CD4-positive, alpha-beta T cell treated with Interleukin-15 for 4 hours (primary cell): ENCODE results near the gene MELTF.
A peak's percentile ranks its signal among the peaks of the same experiment; 100 is the strongest.
"Not testable (repeated sequence)": the region's sequence is repeated elsewhere in the genome, so short reads cannot be mapped to it uniquely, and the experiment has no call there.

Experiments
- DNase-seq: peaks from one replicate; pipeline ENCODE4 v3.0.0-alpha.2; 2020; ENCODE audit warnings: low spot score

Gene MELTF

DNA sequence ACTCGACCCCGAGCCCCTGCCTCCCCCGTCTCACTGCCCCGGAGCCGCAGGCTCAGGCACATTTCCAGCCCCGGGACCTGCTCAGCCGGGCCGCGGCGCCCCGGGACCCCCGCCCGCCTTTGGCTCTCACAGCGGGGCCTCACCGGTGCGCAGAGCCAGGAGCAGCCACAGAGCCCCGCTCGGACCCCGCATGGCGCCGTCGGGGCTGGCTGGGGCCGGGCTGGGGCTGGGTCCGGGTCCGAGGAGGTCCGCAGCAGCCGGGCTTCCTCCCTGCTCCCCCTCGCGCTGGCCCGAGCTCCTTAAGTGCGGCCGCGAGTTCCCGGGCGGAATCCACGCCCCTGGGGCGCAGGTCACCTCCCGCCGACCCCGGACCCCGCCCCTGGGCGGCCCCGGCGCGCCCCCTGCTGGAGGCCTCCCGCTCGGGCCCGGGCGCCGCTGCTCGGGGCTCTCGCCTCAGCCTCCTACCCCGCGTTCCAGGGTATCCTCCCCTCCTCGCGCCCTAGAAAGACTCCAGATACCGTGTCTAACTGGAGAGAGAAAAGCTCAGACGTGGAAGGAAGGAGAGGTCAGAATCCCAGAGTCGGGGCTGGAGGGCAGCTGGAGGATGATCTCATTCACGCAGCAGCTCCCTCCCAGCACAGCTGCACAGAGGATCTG lies at the start of gene MELTF:
Gene MELTF, minus strand, starts transcription at position 307 of the 657 bp plus-strand sequence. Its CDS starts 115 bp downstream, at position 192.
- DNase-seq, result peak; percentile 67

GRCh38 chr3:197076415-197076814 lies 46.8 kb upstream of the MELTF start:
- no peak for DNase-seq

GRCh38 chr3:197068077-197068476 lies 38.5 kb upstream of the MELTF start:
- no peak for DNase-seq

DNA sequence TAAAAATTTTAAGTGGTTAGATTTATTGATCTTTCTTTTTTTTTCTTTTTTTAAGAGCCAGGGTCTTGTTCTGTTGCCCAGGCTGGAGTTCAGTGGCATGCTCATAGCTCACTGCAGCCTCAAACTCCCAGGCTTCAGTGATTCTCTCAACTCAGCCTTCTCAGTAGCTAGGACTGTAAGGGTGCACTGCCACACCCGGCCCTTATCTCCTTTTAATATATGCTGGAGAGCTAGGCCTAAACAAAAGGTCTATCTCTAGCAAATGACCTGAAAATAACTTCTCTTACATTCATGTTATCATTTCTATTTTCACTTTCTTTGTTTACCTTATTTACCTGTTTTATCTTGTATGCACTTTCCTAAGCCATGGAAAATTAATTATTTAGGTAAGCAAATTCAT lies 35.2 kb upstream of the MELTF start:
- no peak for DNase-seq

- DNase-seq, result no peak
Observed at GRCh38 chr3:197062446-197062845, 32.8 kb upstream of the MELTF start.

DNA sequence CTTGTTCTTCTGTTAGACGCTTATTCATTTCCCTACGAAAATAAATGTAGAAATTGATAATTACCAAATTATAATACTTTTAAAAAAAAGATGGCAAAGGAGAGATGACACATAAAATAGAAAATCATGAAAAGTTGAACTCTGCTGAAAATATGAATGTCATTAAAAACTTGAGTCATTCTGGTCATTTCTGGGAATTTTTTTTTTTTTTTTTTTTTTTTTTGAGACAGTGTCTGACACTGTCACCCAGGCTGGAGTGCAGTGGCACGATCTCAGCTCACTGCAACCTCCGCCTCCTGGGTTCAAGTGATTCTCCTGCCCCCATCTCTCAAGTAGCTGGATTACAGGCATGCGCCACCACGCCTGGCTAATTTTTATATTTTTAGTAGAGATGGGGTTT lies 22.0 kb upstream of the MELTF start:
- not testable (repeated sequence) for DNase-seq

DNA sequence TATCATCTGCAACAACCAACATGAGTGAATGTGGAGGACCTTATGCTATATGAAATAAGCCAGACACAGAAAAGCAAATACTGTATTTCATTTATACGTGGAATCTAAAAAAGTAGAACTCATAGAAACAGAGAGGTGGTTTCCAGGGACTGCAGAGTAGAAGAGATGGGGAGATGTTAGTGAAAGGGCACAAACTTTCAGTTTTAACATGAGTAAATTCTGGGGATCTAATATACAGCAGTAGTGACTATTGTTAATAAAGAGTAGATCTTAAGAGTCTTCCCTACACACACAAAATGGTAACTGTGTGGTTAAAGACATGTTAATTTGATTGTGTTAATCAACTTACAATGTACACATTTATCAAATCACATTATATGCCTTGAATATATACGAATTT lies 20.9 kb upstream of the MELTF start:
- no peak for DNase-seq

DNA sequence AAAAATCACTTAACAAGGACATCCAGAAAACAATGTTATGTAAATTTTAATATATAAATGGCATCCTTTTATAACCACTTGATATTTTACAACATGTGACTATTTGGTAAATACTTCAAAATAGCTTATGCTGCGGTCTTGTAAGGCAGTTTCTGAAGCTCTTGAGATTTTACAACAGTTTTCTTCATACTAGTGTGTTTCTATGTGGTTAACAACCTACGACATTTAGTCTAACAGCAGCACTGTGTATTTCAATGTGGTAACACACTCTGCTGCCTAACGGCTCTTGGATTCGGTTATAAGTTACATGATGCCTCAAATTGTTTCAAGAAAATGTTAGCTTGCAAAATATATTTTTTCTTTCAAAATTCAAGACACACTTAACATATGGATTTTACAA lies 12.9 kb upstream of the MELTF start:
- DNase-seq, result no peak

DNA sequence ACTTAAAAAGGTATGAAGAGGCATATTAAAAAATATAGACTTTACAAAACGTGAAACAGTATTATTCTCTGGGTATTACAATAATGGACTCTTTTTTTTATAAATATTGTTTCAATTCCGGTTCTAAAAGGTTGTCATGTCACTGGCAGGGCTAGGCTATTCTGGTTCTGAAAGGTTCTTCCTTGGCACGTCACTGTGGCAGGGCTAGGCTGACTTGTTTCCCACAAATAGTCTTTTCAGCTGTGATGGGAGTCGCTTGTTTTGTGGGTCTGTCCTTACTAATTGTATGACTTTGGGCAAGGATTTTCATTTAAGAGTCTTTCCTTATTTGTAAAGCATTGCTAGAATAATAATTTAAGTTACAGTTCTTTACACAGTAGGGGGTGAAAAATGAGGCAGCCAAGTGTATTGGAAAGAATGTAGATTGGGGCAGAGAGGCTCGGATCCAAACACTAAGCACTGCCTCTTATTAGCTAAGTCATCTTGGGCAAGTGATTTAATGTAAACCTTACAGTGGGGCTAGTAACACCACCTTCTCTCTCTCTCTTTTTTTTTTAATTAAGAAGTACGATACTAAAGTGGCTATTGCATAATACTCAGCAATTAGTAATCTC lies 12.4 kb upstream of the MELTF start:
- no peak for DNase-seq

DNA sequence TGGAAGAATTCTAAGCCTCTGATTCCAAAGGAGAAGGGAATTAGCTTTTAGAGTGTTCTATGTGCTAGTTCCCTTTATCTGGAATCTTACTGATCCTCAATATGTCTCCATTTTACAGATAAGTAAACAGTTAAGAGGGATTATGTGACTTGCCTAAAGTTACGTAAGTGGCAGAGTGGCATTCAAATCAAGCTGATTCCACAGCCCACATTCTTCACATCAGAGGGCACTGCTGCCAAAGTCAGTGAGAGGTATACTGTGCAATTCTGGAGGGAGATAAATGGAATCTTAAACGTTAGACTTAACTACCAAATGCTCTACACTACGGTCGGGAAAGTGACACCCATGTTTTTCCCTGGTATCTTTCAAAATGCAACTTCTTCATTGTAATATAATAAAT lies 11.0 kb upstream of the MELTF start:
- DNase-seq, result no peak

DNA sequence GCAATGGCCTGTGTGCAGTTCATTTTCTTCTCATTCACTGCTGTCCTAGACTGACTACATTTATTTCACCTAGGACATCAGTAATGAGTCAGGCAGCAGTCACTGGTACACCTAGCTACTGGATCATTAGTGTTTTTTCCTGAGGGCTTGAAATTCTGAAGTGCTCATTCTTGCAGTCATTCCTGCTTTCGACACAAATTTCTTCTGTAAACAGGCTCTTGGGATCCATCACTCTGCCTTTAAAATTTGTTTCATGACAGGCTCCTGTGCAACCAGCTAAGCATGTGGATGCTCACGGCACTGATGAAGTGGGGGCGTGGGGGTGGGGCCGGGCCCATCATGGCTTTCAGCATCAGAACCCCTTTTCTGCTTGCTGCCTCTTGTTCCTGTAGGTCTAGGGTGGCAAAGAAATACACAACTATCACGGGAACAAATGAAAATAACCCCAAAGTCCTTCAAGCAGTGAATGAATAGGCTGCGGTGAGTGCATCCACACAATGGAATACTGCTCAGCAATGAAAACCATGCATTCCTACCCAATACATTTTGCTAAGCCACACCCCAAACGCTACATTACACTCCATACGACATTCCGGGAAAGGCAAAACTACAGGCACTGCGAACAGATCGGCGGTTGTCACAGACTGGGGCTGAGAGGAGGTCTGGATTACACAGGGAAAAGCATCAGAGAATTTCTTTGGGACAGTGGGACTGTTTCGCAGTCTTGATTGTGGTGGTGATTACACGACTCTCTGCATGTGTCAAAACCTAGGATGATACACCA lies 9.3 kb upstream of the MELTF start:
- no peak for DNase-seq

DNA sequence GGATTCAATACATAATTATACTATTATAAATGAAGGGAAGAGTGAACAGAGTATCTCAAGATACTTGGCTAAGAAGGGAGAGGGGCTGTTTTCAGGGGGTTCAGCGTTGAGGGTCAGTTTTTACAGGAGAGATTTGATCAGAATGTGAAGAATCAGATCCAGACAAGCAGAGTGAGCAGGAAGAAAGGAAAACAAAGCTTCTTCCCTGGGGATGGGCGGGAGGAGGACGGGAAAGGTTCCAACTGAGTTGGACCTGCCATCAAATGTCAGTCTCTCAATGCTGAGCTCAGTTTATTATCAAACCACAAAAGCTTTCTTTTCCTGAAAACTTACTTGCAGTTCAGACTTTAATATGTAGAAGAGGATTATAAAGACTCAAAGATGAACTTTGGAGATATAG lies 6.0 kb upstream of the MELTF start:
- no peak for DNase-seq

GRCh38 chr3:197034778-197035177 lies 5.2 kb upstream of the MELTF start:
- not testable (repeated sequence) for DNase-seq

GRCh38 chr3:197033764-197034163 lies 4.1 kb upstream of the MELTF start:
- not testable (repeated sequence) for DNase-seq

DNA sequence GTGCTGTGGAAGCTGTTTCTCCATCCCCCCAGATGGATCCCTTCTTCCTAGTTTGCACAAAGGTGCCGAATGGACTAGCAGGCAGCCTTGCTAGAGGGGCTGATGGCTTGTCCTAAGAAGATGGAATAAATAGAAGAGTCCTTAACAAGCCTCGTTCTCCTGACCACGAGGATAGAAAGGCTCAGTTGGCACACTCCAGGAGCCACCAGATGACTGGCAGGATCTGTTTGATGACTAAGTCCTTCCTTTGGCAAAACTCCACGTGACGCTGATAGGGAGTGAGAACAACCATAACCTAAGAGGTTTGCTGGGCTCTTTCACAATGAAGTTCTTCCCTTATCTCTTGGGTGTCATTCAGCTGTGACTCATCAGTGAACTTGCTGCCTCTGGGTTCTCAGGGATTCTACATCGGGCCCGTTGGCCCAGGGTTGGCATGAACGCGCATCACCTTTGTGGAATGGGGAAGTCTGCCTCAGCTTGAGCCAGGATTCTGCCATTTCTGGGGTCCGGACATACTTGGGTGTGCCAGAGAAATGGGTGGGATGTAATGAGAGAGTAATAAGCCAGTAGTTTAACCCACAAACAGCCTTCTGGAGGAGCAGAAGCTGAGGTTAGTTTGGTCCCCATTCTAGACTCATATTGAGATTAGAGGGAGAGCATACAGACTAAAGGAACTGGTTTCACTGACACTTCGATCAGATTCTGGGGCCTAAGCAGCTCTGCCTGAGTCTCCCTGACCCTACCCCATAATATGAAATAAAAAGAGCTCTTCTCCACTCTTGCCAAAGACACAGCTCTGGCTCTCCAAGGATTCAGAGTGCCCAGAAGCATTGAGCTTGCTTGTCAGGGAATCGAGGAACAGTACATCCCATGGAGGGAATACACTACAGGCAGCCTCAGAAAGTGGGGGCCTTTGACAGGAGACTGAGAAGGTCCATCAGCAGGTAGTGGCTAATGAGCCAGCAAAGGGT lies 2.0 kb upstream of the MELTF start:
- DNase-seq, result peak; percentile 10

GRCh38 chr3:197030379-197031314 lies 1.0 kb upstream of the MELTF start:
- DNase-seq, result no peak

GRCh38 chr3:197028728-197029510 lies 698 bp downstream of the MELTF start:
- no peak for DNase-seq

GRCh38 chr3:197027896-197028727 lies 1.5 kb downstream of the MELTF start:
- DNase-seq, result no peak
